Measurements from ENCODE around the gene PSMA8.

DNA sequence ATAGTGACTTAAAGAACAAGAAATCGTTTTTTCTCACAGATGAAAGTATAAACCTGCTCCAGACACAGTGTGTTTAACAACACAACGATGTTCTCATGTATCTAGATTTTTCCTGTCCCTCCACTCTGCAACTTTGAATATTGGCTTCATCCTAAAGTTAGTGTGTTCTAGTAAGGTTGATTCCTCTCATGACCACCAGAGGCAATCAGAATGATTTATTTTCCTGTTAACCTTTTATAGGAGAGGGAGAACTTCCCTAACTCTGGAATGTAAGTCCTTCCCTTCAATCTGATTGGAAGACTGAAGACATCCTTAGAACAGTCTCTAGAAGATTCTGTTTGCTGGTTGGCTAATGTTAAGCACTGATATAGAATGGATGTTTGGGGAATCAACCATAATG, 51.6 kb downstream of the PSMA8 start:
- TF ChIP-seq, protein P1, sequence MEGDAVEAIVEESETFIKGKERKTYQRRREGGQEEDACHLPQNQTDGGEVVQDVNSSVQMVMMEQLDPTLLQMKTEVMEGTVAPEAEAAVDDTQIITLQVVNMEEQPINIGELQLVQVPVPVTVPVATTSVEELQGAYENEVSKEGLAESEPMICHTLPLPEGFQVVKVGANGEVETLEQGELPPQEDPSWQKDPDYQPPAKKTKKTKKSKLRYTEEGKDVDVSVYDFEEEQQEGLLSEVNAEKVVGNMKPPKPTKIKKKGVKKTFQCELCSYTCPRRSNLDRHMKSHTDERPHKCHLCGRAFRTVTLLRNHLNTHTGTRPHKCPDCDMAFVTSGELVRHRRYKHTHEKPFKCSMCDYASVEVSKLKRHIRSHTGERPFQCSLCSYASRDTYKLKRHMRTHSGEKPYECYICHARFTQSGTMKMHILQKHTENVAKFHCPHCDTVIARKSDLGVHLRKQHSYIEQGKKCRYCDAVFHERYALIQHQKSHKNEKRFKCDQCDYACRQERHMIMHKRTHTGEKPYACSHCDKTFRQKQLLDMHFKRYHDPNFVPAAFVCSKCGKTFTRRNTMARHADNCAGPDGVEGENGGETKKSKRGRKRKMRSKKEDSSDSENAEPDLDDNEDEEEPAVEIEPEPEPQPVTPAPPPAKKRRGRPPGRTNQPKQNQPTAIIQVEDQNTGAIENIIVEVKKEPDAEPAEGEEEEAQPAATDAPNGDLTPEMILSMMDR (conservative IDR thresholded peaks at IDR 0.05) = peak; percentile 37; the same call in 1 of the 2 replicates
- no peak for TF ChIP-seq EZH2 (IDR thresholded peaks at IDR 0.05; ENCODE audit: low read depth)
